Inferior parietal cortex (tissue), 1 donor: ENCODE results near the gene SERPINA5.
"Not testable (repeated sequence)": the region's sequence is repeated elsewhere in the genome, so short reads cannot be mapped to it uniquely, and the experiment has no call there.

Experiments used
- DNase-seq: peaks from one replicate; pipeline ENCODE4 v3.0.0-alpha.2; 2016; ENCODE audit errors: extremely low spot score

SERPINA5 gene

DNA sequence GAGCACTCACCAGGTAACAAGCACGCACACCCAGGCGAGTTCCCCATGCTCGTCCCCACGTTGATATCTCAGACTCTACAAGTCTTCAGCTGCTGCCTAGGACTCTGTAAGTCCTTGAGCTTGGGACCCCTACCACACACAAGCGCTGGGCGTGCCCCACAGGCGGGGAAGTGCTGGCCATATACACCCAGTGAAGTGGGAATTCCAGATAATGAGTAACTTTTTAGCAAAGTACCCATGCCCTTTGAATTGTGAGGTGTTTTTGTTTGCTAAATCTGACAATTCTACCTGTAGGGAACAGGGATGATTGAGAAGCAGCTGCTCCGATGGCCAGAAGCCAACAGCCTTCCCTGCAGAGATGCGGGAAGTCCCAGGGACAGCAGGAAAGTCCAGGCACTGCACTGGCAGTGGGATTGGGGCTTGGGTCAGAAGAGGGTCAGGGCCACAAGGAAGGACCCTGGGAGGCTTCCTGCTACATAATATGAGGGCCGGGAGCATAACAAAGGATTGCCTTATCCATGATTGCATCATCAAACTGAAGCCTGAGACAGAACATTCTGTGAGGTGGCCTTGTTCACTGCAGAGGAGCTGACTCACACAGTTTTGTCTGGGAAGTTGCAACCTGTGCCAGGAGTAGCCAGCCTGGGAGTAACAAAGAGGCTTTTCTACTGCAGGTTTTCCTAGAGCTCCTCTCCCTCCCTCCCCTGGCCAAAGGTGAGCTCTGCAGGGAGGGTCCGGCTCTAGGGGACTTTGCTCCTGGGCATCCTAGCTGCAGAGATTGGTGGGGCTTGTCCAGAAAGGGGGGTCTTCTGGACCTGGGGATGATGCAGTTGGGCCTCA, 17.8 kb downstream of the SERPINA5 start:
- DNase-seq = peak; percentile 74

DNA sequence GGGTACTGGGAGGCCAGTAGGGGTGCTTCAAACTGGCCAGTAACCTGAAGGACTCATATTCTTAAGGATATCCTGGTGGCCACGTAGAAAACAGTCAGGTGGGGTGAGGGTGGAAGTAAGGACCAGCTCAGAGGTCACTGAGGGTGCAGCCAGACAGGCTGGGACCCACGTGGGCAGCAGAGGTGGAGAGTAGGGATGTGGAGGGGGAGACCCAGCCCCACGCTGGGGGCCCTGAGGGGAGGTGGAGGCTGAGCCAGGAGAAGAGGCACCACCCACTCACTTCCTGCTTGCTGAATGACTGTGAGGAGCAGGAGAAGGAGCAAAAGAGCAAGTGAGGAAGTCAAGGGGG, 18.4 kb downstream of the SERPINA5 start:
- no peak for DNase-seq

DNA sequence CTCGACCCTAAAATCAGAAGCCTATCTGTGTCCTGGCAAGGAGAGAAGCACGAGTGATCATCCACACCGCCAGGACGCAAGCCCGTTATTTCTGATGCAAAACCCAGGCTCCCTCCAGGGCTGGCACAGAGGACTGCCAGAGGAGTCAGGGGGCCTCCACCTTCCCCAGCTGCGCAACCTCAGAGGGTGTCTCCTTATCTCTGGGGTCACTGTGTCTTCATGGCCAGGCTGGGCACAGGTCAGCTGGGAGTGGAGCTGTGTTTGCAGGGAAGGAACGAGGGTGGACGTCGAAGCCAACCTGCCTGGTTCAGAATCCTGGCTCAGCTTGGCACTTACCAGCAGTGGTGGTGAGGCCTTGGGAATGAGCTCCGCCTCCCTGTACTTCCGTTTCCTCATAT, 18.9 kb downstream of the SERPINA5 start:
- no peak for DNase-seq

DNA sequence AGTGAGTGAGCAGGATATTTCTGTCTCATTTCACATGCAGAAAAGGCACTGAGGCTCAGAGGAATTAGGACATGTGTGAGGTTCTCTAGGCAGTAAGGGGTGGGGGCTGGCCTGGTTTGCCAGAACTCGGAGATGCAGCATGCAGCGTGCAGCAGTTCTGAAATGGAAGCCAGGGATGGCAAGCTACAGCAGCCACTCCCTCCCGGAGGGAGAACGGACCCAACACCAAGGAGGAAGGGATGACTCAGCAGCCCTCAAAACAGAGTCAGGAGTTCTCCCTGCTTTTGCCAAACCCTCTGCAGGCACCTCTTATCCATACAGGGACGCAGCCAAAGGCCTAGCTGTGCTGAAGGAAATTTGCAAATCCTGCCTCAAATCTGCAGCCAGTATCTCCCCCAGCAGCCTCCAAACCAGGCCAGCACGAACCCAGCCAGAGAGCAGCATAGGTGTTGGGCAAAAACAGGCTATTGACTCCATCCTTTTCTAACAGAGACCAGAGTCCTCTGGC, 20.7 kb downstream of the SERPINA5 start:
- DNase-seq = peak; percentile 58

DNA sequence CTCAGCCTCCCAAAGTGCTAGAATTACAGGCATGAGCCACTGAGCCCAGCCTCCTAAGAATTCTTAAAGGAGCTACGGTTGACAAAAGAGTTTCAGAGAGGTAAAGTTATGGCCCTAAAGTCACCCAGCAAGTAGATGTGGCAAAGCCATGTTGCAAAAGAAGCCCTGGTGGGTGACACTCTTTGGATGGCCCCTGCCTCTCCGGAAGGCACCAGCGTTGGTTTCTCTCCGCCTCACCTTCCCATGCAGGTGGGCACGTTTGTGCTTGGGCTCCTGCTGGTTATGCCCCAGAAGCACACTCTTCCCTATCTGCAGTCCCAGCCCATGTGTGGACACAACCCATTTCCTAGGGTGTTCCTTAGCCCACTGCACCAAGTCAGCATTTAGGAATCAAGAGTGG, 21.5 kb downstream of the SERPINA5 start:
- DNase-seq = no peak

DNA sequence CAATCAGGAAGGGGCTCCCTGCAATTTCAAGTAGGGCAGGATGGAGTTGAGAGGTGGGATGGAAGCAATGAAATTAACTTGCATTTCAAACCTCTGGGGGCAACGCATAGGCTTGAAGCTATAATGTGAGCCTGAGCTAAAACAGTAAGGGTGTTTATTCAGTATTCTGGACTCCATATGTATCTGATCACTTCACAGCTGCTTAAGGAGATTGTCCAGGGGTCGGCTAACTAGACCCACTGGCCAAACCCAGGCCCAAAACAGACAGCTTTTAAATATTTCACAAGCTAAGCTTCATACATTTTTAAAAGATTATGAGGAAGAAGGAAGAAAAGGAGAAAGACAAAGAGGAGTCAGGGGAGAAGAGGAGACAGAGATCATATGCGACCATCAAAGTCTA, 24.1 kb downstream of the SERPINA5 start:
- DNase-seq = no peak

DNA sequence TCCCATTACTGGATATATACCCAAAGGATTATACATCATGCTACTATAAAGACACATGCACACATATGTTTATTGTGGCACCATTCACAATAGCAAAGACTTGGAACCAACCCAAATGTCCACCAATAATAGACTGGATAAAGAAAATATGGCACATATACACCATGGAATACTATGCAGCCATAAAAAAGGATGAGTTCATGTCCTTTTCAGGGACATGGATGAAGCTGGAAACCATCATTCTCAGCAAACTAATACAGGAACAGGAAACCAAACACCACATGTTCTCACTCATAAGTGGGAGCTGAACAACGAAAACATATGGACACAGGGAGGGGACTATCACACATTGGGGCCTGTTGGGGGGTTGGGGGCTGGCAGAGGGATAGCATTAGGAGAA, 27.7 kb downstream of the SERPINA5 start:
- not testable (repeated sequence) for DNase-seq

DNA sequence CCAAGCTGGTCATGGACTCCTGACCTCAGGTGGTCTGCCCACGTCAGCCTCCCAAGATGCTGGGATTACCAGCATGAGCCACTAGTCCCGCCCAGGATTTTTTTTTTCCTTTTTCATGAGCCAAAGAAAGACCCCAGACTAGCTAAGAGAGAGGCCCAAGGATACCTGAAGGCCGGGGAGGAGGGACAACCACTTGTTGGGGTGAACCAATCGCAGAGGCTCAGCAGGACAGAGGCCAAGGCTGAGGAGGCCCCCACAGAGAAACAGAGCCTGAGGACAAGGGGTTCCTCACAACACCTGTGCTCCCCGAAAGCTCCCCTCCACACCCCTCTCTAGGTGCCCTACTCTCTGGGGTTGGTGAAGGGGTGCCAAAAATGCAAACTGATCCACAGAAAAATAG, 30.0 kb downstream of the SERPINA5 start:
- no peak for DNase-seq

DNA sequence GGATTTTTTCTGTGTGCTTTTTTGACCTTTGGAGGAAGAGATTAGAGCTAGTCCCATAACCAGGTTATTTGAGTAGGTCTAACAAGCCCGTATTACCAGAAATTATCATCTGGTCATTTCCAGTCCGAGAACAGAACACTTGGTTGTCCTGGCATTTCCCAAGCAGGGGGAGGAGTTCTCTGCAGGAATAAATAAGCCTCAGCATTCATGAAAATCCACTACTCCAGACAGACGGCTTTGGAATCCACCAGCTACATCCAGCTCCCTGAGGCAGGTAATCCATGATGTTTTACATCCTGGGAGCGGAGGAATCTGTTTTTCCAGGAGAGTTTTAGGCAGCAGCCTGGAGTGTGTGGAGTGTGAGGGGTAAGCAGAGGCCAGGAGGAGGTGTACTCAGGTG, 30.9 kb downstream of the SERPINA5 start, which contains the start of gene SERPINA3:
TSS of gene SERPINA3 (plus strand) at position 218 of the 400 bp plus-strand sequence. CDS start 2,051 bp downstream, outside the sequence.
- DNase-seq = no peak

DNA sequence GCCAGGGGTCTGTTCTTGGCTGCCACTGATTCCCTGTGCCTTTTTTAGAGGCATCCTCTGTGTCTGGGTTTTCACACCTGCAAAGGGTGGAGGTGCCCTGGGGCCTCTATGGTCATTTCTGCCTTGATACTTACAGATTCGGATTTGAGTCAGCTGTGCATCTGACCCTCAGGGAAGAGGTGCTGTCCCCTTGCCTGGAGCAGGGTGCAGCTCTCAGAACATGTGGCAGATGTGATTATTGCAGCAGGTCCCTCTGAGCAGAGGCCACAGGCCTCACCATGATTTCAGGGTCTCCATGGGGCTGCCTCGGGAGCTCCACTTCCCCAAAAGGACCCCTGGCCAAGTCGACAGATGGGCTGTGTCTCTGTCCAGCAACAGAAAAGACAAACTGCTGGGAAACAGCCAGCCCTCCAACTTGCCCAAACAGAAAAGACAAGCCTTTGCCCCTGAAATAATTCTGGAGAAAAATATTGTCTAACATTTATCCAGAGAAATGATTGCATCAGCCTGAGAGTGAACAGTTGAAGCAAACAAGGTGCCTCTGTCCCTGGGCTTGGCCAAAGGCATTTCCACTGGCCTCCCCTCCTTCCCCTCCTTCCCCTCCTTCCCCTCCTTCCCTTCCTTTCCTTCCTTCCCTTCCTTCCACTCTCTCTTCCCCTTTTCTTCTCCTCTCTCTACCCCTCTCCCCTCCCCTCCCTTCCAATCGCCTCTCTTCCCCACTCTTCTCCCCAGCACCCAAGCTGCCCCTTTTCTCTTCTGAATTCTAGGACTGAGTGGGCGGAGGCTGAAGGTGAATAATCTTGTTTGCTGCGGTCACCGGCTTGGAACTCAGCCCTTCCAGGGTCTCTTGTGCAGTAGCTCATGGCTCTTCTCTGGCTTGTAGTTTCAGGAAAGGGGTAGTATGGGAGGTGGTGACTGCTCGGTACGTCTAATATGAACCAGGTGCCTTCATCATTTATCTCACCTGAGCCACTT, 31.6 kb downstream of the SERPINA5 start:
- no peak for DNase-seq

DNA sequence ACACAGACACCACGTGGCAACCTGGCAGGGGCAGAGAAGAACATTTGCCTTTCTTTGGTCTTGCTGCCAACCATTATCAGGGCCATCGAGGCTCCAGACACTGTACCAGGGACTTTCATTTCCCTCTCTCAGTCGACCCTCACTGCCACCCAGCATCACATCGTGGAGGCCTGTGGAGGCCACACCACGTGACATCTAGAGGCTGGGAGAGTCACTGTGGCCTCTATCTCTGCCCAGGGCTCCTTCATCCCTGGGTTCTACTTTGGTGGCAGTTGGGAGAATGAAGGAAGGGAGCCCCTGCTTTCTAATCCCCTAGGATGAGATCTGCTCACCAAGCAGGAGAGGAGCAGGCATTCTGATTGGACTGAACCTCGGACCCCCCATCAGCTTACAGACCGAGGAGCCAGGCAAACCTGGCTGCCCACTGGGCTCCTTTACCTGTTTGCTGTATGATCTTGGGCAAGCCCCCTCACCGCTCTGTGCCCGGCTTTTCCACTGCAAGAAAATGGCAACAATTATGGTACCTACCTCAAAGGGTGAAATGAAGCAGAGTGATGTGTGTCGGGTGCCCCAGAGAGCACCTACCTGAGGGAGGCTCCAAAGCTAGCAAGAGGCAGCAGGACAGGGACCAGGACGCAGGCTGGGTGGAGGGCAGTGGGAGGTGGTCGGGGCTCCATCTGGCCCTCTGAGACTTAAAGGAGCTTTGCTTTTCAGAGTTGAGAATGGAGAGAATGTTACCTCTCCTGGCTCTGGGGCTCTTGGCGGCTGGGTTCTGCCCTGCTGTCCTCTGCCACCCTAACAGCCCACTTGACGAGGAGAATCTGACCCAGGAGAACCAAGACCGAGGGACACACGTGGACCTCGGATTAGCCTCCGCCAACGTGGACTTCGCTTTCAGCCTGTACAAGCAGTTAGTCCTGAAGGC, 32.8 kb downstream of the SERPINA5 start:
- no peak for DNase-seq

DNA sequence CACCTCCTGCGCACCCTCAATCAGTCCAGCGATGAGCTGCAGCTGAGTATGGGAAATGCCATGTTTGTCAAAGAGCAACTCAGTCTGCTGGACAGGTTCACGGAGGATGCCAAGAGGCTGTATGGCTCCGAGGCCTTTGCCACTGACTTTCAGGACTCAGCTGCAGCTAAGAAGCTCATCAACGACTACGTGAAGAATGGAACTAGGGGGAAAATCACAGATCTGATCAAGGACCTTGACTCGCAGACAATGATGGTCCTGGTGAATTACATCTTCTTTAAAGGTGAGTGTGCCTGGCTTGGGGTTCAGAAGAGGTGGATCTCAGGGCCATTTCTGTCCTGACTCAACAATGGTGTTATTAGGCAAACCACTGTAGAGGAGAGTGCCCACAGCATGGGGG, 33.6 kb downstream of the SERPINA5 start:
- DNase-seq = no peak

DNA sequence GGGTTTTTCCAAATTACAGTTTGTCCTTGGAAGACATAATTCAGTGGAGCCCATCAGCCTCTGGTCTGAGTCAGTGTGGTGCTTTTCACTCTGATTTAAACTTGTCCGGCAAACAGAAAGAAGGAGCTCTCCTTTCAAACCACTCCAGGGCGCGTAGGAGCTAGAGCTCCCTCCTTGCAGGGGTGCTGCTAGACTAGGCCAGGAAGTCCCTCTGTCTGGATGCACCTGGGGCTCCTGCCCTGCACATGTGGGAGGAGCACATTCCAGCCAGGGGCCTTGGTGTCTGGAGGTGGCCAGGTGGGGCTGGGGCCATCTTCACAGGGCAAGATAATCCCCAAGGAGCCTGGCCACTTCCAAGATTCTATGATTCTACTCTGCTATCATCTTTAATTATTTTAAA, 34.0 kb downstream of the SERPINA5 start:
- DNase-seq = no peak

DNA sequence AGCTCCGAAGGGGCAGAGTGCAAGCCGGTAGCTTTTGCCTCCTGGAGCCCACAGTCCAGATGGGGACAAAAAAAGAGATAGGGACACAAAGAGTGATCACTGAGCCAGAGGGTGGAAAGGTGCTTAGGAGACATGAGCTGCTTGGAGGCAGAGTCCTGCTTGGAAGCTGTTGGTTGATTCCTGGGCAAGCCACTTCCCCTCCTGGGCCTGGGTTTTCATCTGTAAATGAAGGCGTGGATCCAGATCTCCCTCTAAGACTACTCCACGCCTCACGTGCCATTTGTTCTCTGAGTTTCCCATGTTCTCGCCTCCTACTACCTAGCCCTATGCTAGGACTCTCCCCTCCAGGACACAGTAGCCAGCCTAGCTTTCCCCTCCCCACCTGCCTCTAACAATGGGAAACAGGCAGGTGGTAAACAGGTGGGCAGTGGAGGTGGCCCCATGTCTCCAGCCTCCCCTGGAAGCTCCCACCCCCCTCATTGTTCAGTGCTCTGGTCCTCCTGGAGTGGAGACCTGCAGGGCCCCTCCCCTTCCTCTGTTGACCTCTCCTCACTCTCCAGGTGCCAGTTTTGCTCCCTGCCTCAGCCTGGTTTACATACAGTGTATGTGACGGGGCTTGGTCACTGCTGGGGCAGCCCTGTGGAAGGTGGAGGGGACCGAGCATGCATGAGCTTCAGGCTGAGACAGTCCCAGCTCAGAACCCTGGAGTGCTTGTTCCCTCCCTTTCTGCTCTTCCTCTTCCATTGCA, 34.8 kb downstream of the SERPINA5 start:
- no peak for DNase-seq

DNA sequence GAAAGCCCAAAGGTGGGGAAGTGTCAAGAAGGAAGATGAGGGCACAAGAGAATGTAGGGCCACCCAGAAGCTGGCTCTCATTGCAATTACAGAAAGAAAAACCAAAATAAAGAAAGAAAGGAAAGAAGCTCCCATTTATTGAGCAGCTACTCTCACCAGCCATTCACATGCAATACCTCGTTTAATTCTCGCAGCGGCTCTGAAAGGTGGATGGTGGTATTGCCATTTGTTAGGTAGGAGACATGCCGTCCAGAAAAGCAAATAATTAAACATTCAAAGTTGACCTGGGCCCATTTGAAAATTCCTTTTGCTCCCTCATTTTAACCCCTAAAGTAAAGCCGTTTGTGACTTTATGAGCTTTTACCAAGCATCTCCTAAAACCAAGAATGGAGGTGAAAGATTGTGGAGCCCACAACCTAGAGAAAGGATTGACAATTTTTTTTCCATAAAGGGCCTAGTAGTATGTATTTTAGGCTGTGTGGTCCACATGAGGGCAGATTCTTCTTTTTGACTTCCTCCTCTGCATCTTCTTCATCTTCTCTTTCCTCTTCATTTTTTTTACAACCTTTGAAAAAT, 36.2 kb downstream of the SERPINA5 start:
- DNase-seq = no peak

DNA sequence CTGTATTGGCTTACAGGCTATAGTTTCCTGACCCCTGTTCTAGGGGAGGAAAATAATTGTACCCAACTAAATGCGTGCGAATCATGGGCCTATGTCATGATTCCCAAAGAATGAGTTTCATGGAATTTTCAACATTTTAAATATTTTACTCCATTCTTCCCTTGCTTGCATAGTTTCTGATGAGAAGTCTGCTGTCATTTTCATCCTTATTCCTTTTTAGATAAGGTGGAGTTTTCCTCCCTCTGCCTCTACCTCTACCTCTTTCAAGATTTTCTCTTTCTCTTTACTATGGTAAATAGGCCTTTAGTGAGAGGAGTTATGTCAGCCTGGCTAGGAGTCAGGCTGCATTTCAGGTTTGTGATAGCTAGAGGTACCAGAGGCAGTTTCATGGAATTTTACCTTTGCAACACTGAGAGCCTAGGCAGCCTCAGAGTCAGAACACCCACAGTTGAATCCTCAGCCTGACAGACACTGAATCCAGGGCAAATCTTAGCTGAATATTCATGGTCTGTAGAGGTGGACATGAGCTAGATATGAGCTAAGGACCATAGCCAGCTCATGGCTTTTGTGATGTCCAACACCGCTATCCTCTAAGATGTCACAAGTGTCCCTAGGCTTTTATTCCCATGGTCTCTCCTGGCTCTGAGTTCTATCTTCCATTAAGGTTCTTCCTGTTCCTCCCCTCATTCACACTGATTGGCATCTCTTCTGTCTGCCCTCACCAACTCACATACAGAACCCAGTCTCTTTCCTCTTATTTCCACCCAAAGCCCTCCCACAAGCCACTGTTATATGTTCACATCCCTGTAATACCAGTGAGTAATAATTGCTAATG, 37.0 kb downstream of the SERPINA5 start:
- DNase-seq = no peak

DNA sequence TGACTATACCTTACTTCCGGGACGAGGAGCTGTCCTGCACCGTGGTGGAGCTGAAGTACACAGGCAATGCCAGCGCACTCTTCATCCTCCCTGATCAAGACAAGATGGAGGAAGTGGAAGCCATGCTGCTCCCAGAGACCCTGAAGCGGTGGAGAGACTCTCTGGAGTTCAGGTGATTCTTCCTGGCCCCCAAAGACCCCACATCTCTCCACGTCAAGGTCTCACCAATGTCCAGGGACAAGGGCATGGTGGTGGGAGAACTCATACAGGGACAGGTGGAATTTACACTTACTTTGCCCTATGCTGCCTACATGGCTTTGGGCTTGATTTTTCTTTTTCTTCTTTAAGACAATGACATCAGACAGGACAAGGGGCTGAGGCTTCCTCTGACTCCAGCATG, 38.1 kb downstream of the SERPINA5 start:
- no peak for DNase-seq

DNA sequence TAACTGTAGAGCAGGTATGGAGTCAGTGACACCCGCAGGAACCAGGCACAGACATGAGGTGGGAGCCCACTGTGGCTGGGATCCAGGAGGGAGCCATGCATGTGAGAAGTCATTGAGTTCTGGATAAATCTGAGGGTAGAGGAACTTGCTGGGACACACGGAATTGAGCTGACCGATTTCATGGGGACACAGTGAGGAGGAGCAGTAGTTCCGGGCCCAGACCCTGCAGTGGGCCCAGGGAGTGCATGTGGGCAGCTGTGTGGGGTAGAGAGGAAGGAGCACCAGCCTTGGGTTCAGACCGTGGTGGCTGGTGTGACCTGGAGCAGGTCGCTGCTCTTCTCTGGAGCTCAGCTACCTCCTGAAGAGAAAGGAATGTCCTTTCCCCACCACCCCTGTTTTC, 39.4 kb downstream of the SERPINA5 start:
- no peak for DNase-seq

DNA sequence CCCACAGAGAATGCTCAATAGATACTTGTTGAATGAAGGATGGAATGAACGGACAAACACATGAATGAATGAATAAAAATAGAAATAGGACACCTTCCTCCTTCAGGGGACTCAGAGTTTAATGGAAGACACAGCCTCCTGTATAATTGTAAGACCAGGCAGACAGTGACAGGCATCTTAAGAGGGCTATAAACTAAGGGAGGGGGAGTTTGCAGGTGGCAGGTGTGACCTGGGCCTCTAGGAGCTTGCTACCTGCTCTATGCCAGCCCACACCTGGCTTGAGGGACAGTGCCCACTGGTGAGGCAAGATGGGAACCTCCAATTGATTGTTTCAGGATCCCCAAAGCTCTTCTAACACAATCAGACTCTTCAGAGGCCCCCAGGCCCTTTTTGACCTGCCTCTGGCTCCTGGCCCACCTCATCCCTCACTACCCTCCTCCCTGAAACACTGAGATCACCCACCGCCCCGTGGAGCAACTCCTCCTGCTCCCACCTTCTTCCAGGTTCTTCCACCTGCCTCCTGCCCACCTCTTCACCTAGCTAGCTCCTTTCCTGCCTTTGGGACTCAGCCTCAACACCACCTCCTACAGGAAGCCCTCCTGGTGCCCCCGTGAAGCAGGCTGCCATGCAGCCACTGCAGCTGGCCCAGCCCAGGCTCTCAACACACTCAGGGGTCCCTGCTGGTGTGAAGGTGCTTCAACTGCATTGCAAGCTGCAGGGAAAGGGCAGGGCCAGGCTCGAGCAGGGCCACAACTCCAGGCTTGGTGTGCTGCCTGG, 40.3 kb downstream of the SERPINA5 start:
- no peak for DNase-seq
